Hepatocyte (in vitro differentiated cells): ENCODE results near the gene PDLIM5. TPM values are rescaled to one million over a fixed set of nuclear protein-coding genes. Genes with fewer than 3 reads are reported as not detected.

ENCODE experiments used
- DNase-seq: peaks from one replicate; pipeline ENCODE4 v3.0.0-alpha.2; 2016; ENCODE audit warnings: low spot score
- H2AFZ ChIP-seq: fragments of 200-600 bp; sonication (generic); 2 replicates; pipeline ENCODE4 v1.6.0; 2016; ENCODE audit warnings: antibody characterized with exemption, mild to moderate bottlenecking
- H3K27ac ChIP-seq: fragments of 200-600 bp; sonication (generic); 2 replicates; pipeline ENCODE4 v1.5.1; 2016; ENCODE audit warnings: mild to moderate bottlenecking
- H3K27me3 ChIP-seq: fragments of 200-600 bp; sonication (generic); 2 replicates; pipeline ENCODE4 v1.6.1; 2016
- H3K36me3 ChIP-seq: fragments of 200-600 bp; sonication (generic); replicated peaks from 2 replicates; pipeline ENCODE4 v1.5.1; 2016; ENCODE audit warnings: low read depth; ENCODE audit not compliant: insufficient read depth
- H3K4me1 ChIP-seq: fragments of 200-600 bp; sonication (generic); 2 replicates; pipeline ENCODE4 v1.5.1; 2016; ENCODE audit warnings: mild to moderate bottlenecking, moderate library complexity; ENCODE audit not compliant: insufficient read depth
- H3K4me2 ChIP-seq: fragments of 200-600 bp; sonication (generic); 2 replicates; pipeline ENCODE4 v1.6.0; 2016
- H3K4me3 ChIP-seq: fragments of 200-600 bp; sonication (generic); 2 replicates; pipeline ENCODE4 v1.5.1; 2016; ENCODE audit warnings: mild to moderate bottlenecking
- H3K79me2 ChIP-seq: fragments of 200-600 bp; sonication (generic); 2 replicates; pipeline ENCODE4 v1.6.0; 2017; ENCODE audit warnings: mild to moderate bottlenecking
- H3K9me2 ChIP-seq: fragments of 200-600 bp; sonication (generic); replicated peaks from 2 replicates; pipeline ENCODE4 v1.6.0; 2017; ENCODE audit warnings: mild to moderate bottlenecking; ENCODE audit not compliant: insufficient read depth
- H3K9me3 ChIP-seq: fragments of 200-600 bp; sonication (generic); 2 replicates; pipeline ENCODE4 v1.5.1; 2016; ENCODE audit warnings: low read depth, mild to moderate bottlenecking
- H4K20me1 ChIP-seq: fragments of 200-600 bp; sonication (generic); 2 replicates; pipeline ENCODE4 v1.6.0; 2016; ENCODE audit warnings: mild to moderate bottlenecking; ENCODE audit not compliant: insufficient read depth, poor library complexity, severe bottlenecking
- EZH2 ChIP-seq: fragments of 200-600 bp; sonication (generic); IDR thresholded peaks from 2 replicates; pipeline ENCODE4 v1.6.1; 2016; ENCODE audit warnings: antibody characterized with exemption, mild to moderate bottlenecking, borderline replicate concordance
- EZH2phosphoT487 ChIP-seq: fragments of 200-600 bp; sonication (generic); IDR thresholded peaks from one replicate; pipeline ENCODE4 v1.6.1; 2018; ENCODE audit warnings: antibody characterized with exemption, mild to moderate bottlenecking, low read depth, moderate library complexity; ENCODE audit not compliant: unreplicated experiment, severe bottlenecking
- WGBS: methylation state at CpG from one replicate; pipeline ENCODE4 v1.1.6; 2016; ENCODE audit warnings: low lambda C conversion rate; ENCODE audit errors: missing lambda C conversion rate; 5-methylcytosine and 5-hydroxymethylcytosine counted together
- polyA plus RNA-seq: library from polyadenylated mRNA; unstranded; fragments of >200 nt; fragmentation: Nextera tagmentation; extraction: Ambion mirVana; gene quantifications from 2 replicates; pipeline ENCODE4 v1.2.1, GENCODE V29; 2016
- total RNA-seq: library from RNA; depleted of rRNA; stranded (reverse); fragments of >200 nt; gene quantifications from 2 replicates; pipeline ENCODE4 v1.2.3, GENCODE V29; 2014
- TF ChIP-seq, protein P1 (sequence below): fragments of 200-600 bp; sonication (generic); IDR thresholded peaks from 2 replicates; pipeline ENCODE4 v1.5.1; 2016; ENCODE audit warnings: antibody characterized with exemption, mild to moderate bottlenecking; ENCODE audit not compliant: poor library complexity

Gene PDLIM5
- total and polyA plus RNA-seq, 2 experiments from 2014 or later: 97.1 to 121 TPM

DNA sequence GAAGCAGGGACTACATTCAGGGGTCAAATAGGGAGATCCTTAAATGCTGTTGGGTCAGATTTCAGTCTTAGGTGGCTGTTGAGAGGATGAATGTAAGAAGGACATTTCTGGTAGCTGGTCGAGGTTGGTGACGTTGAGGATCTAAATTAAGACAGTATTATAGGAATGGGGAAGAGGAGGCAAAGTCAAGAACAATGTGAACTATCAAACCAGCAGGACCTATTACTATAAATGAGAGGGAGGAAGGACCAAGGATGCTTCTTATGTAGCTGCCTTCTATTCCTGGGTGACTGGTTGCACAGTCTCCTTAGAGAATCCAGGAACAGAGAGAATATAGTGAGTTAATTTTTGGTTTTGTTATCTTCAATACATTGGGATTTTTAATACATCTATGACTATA is 187.6 kb downstream of the PDLIM5 start:
- Histone ChIP-seq H3K4me1 (peaks cover 5% of the 10 kb centered on the region), H3K36me3 (no peaks in the 10 kb centered on the region), H3K4me3 (no peak overlapping the region), H3K9me2 (no peaks in the 10 kb centered on the region), H3K79me2 (no peaks in the 10 kb centered on the region), H3K27me3 (no peaks in the 10 kb centered on the region), H3K27ac (no peak overlapping the region), H3K9me3 (no peaks in the 10 kb centered on the region), H2AFZ (no peak overlapping the region), H3K4me2 (no peak overlapping the region), H4K20me1 (no peaks in the 10 kb centered on the region)
- TF ChIP-seq, protein P1, sequence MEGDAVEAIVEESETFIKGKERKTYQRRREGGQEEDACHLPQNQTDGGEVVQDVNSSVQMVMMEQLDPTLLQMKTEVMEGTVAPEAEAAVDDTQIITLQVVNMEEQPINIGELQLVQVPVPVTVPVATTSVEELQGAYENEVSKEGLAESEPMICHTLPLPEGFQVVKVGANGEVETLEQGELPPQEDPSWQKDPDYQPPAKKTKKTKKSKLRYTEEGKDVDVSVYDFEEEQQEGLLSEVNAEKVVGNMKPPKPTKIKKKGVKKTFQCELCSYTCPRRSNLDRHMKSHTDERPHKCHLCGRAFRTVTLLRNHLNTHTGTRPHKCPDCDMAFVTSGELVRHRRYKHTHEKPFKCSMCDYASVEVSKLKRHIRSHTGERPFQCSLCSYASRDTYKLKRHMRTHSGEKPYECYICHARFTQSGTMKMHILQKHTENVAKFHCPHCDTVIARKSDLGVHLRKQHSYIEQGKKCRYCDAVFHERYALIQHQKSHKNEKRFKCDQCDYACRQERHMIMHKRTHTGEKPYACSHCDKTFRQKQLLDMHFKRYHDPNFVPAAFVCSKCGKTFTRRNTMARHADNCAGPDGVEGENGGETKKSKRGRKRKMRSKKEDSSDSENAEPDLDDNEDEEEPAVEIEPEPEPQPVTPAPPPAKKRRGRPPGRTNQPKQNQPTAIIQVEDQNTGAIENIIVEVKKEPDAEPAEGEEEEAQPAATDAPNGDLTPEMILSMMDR: no peak
- no peak for TF ChIP-seq EZH2phosphoT487
- TF ChIP-seq EZH2: no peak
- 100% methylated on average over 2 of the region's 2 CpGs for WGBS
- no peak for DNase-seq

DNA sequence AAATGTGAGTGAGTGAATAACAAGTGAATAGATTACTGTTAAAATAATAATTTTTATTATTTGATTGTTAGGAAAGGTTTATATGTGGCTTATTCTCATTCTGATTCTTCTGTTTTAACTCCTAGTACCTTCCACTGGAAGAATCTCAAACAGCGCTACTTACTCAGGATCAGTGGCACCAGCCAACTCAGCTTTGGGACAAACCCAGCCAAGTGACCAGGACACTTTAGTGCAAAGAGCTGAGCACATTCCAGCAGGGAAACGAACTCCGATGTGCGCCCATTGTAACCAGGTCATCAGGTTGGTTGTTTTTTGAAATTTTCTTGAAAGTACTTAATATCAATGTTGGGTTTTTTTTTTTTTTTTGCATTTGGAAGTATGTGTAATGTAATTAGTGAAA is 188.4 kb downstream of the PDLIM5 start:
- Histone ChIP-seq H3K79me2 (no peaks in the 10 kb centered on the region), H3K4me3 (no peak overlapping the region), H3K4me1 (peaks cover 5% of the 10 kb centered on the region), H2AFZ (no peak overlapping the region), H3K36me3 (no peaks in the 10 kb centered on the region), H4K20me1 (no peaks in the 10 kb centered on the region), H3K27me3 (no peaks in the 10 kb centered on the region), H3K4me2 (no peak overlapping the region), H3K9me2 (no peaks in the 10 kb centered on the region), H3K9me3 (no peaks in the 10 kb centered on the region), H3K27ac (no peak overlapping the region)
- no peak for TF ChIP-seq EZH2
- TF ChIP-seq EZH2phosphoT487: no peak
- TF ChIP-seq, protein P1: no peak
- DNase-seq: no peak
- 98% methylated on average over 4 of the region's 4 CpGs for WGBS

DNA sequence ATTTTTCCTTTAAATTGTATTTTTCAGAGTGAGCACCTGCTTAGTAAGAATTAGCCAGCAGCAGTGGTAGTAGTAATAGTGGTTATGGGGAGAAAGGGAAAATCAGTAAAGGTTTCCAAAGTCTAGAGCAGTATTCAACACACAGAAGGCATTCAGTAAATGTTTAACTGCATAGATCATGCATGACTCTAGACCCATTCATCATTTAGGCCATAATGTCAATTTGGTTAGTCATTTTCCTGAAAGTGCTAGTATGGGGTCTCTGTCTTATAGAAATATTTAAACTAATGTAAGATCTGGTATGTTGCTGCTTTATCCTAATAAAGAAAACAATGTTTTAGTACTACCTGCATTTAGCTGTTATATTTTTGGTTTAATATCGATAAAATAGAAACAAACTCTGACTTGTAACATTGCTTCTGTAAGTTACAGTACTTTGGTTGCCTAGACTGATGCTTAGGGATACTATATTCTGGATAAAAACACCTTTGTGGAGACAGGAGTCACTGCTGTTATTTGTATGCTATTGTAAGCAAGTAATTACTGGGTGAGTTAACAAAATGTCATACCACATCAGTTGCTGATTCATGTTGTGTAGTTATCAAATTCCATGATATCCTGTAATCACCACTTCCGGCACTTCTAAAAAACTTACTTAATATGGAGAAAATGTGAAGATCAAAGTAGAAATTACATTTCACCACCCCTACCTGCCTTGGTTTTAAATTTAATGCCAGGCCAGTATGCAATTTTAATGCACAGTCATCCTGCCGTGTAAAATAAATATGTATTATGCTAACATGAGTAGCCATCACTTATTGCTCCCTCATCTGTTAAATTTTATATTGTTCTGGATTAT is 190.2 kb downstream of the PDLIM5 start:
- no peaks in the 10 kb centered on the region for H3K27me3 ChIP-seq
- H2AFZ ChIP-seq: no peak overlapping the region
- H3K4me1 ChIP-seq: no peaks in the 10 kb centered on the region
- no peak for TF ChIP-seq EZH2
- TF ChIP-seq, protein P1: no peak
- TF ChIP-seq EZH2phosphoT487: no peak
- no peaks in the 10 kb centered on the region for H3K9me3 ChIP-seq
- DNase-seq: no peak
- H3K4me3 ChIP-seq: no peak overlapping the region
- no peak overlapping the region for H3K4me2 ChIP-seq
- no peaks in the 10 kb centered on the region for H3K36me3 ChIP-seq
- no peaks in the 10 kb centered on the region for H4K20me1 ChIP-seq
- no peaks in the 10 kb centered on the region for H3K79me2 ChIP-seq
- WGBS: 78% methylated on average over 3 of the region's 3 CpGs
- no peaks in the 10 kb centered on the region for H3K9me2 ChIP-seq
- H3K27ac ChIP-seq: no peak overlapping the region

DNA sequence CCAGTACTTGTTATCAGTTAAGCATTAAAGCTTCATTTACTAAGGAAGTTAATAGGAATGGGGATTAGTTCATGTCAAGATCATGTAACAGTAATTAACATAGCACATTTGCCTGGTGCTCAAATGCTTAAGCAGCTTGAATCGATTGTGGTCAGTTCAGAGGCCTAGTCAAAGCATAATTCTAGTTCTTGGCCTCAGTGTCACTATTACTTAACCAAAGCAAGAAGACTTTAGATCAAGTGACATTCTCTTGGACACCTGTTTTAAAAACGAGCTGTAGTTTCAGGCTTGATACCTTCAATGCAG is 190.8 kb downstream of the PDLIM5 start:
- no peaks in the 10 kb centered on the region for H3K27me3 ChIP-seq
- no peak overlapping the region for H3K4me2 ChIP-seq
- DNase-seq: no peak
- H4K20me1 ChIP-seq: no peaks in the 10 kb centered on the region
- no peaks in the 10 kb centered on the region for H3K4me1 ChIP-seq
- H3K36me3 ChIP-seq: no peaks in the 10 kb centered on the region
- no peaks in the 10 kb centered on the region for H3K9me3 ChIP-seq
- no peaks in the 10 kb centered on the region for H3K79me2 ChIP-seq
- H2AFZ ChIP-seq: no peak overlapping the region
- WGBS: 52% methylated on average over 2 of the region's 2 CpGs
- H3K4me3 ChIP-seq: no peak overlapping the region
- TF ChIP-seq EZH2phosphoT487: no peak
- no peak for TF ChIP-seq EZH2
- TF ChIP-seq, protein P1: no peak
- H3K9me2 ChIP-seq: no peaks in the 10 kb centered on the region
- no peak overlapping the region for H3K27ac ChIP-seq
